ENCODE measurements around the gene RNPS1. TPM values are rescaled to one million over a fixed set of nuclear protein-coding genes. Genes with fewer than 3 reads are reported as not detected.

Gene RNPS1
- total RNA-seq, 1 experiment from 2014 or later: 250 TPM

DNA sequence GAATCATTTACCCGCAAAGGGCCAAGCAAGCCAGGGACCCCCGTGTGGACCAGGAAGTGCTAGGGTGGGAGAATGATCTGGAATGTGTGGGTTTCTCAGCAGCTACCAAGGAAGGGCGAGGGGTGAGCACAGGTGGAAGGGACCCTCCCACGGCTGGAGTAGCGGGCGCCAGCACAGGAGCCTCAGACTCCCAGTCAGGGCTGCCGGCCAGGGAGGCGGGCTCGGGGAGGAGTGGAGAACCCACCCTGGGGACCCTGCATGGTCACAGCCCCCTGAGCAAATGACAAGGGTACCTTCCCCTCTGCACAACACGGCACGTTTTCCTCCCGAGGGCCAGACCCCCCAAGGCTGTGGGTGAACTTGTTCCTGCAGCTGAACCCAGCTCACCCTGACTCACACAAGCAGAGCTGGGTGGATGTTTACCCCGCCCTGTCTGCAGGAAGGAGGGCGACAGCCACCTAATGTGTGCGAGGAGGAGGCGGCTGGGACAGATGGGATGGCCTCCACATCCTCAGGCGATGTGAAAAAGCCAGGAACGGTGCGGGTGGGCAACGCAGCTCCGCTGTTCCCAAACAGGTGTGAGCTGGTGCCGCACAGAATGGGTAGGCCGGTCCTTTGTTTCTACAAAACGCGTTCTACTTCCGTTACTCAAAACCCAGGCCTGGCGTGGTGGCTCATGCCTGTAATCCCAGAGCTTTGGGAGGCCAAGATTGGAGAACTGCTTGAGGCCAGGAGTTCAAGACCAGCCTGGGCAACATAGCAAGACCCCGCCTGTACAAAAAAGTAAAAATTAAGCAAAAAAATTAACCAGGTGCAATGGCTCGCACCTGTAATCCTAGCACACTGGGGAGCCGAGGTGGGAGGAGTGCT, 22.8 kb downstream of the RNPS1 start:
- TF ChIP-seq, protein P1, sequence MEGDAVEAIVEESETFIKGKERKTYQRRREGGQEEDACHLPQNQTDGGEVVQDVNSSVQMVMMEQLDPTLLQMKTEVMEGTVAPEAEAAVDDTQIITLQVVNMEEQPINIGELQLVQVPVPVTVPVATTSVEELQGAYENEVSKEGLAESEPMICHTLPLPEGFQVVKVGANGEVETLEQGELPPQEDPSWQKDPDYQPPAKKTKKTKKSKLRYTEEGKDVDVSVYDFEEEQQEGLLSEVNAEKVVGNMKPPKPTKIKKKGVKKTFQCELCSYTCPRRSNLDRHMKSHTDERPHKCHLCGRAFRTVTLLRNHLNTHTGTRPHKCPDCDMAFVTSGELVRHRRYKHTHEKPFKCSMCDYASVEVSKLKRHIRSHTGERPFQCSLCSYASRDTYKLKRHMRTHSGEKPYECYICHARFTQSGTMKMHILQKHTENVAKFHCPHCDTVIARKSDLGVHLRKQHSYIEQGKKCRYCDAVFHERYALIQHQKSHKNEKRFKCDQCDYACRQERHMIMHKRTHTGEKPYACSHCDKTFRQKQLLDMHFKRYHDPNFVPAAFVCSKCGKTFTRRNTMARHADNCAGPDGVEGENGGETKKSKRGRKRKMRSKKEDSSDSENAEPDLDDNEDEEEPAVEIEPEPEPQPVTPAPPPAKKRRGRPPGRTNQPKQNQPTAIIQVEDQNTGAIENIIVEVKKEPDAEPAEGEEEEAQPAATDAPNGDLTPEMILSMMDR (conservative IDR thresholded peaks at IDR 0.05): no peak
- no peak for TF ChIP-seq EZH2 (IDR thresholded peaks at IDR 0.05; ENCODE audit: low read depth)
- Histone ChIP-seq H2AFZ (no peak overlapping the region), H3K9me3 (ENCODE audit: insufficient read depth, low read depth) (no peaks in the 10 kb centered on the region), H4K20me1 (ENCODE audit: insufficient read depth) (peaks cover 32% of the 10 kb centered on the region), H3K27ac (no peak overlapping the region), H3K27me3 (ENCODE audit: insufficient read depth, low read depth) (no peaks in the 10 kb centered on the region), H3K4me2 (no peak overlapping the region), H3K79me2 (ENCODE audit: low read depth) (peaks cover 30% of the 10 kb centered on the region), H3K4me1 (replicated peaks; ENCODE audit: insufficient read depth) (peaks cover 4% of the 10 kb centered on the region; the same call in 1 of the 2 replicates), H3K9me2 (ENCODE audit: insufficient read depth) (no peaks in the 10 kb centered on the region), H3K4me3 (no peak overlapping the region), H3F3A (ENCODE audit: insufficient read depth, low read depth) (peaks cover 18% of the 10 kb centered on the region), H3K36me3 (ENCODE audit: low read depth) (no peaks in the 10 kb centered on the region; the same call in none of the 2 replicates)
- no peak for DNase-seq
- ChIA-PET CTCF (no interaction called here), POLR2A (ENCODE audit: unreplicated experiment) (no interaction called here)
- intact Hi-C loops (cut with micrococcal nuclease; ENCODE audit: unreplicated experiment): no loop called here
- no TSS peak for BruUV-seq (replicated peaks)

DNA sequence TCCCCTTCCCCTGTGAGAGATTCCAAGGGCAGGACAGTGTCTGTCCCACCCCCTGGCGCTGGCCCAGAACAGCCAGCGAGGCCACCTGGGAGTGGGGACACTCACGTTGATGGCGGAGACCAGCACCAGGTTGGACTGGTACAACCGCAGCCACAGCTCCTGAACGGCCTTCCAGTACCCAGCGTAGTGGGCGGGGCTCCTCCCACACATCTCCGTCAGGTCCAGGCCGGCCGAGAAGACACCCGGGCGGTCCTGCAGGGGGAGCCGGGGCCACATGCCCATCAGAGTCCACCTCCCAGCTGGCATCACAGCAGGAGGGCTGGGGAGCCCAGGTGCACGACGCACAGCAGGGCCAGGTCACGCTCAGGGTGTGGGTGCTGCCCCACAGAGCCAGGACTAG, 23.6 kb downstream of the RNPS1 start:
- no peaks in the 10 kb centered on the region; the same call in none of the 2 replicates for H3K36me3 ChIP-seq (ENCODE audit: low read depth)
- no peak for DNase-seq
- BruUV-seq (replicated peaks): no TSS peak
- H3F3A ChIP-seq (ENCODE audit: insufficient read depth, low read depth): peaks cover 23% of the 10 kb centered on the region
- peaks cover 38% of the 10 kb centered on the region for H4K20me1 ChIP-seq (ENCODE audit: insufficient read depth)
- no peaks in the 10 kb centered on the region for H3K9me3 ChIP-seq (ENCODE audit: insufficient read depth, low read depth)
- intact Hi-C loops (cut with micrococcal nuclease; ENCODE audit: unreplicated experiment): no loop called here
- no peaks in the 10 kb centered on the region for H3K27me3 ChIP-seq (ENCODE audit: insufficient read depth, low read depth)
- TF ChIP-seq, protein P1 (conservative IDR thresholded peaks at IDR 0.05): no peak
- TF ChIP-seq EZH2 (IDR thresholded peaks at IDR 0.05; ENCODE audit: low read depth): no peak
- no peaks in the 10 kb centered on the region for H3K9me2 ChIP-seq (ENCODE audit: insufficient read depth)
- ChIA-PET CTCF (no interaction called here), POLR2A (ENCODE audit: unreplicated experiment) (no interaction called here)
- H3K4me2 ChIP-seq: no peak overlapping the region
- H3K4me3 ChIP-seq: no peak overlapping the region
- no peak overlapping the region for H3K27ac ChIP-seq
- H2AFZ ChIP-seq: no peak overlapping the region
- H3K79me2 ChIP-seq (ENCODE audit: low read depth): peaks cover 22% of the 10 kb centered on the region
- H3K4me1 ChIP-seq (replicated peaks; ENCODE audit: insufficient read depth): peaks cover 3% of the 10 kb centered on the region; the same call in 1 of the 2 replicates

DNA sequence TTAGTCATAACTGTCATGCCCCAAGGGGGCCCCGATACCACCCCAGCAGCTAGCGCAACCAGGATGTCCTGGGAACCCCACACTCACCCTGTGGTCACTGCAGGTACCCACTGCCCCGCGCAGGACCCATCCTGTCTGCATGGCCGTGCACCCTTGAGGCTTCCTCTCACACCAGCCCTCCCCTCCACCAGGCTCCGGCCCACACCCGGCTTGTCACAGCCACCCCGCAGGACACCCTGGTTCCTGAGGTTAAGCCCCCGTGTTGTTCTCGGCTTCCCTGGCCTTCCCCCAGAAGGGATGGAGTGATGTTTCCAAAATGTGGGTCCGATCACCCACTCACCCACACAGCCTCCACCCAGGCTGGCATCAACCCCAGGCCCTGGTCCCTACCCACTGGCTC, 24.1 kb downstream of the RNPS1 start:
- no peaks in the 10 kb centered on the region for H3K9me2 ChIP-seq (ENCODE audit: insufficient read depth)
- no peaks in the 10 kb centered on the region for H3K4me1 ChIP-seq (replicated peaks; ENCODE audit: insufficient read depth)
- CTCF ChIA-PET: no interaction called here
- no peak for DNase-seq
- no peaks in the 10 kb centered on the region; the same call in none of the 2 replicates for H3K36me3 ChIP-seq (ENCODE audit: low read depth)
- intact Hi-C loops (cut with micrococcal nuclease; ENCODE audit: unreplicated experiment): no loop called here
- H3K9me3 ChIP-seq (ENCODE audit: insufficient read depth, low read depth): no peaks in the 10 kb centered on the region
- peaks cover 28% of the 10 kb centered on the region for H3F3A ChIP-seq (ENCODE audit: insufficient read depth, low read depth)
- BruUV-seq (replicated peaks): no TSS peak
- no peak overlapping the region for H3K4me2 ChIP-seq
- H3K4me3 ChIP-seq: no peak overlapping the region
- TF ChIP-seq, protein P1 (conservative IDR thresholded peaks at IDR 0.05): no peak
- no peak for TF ChIP-seq EZH2 (IDR thresholded peaks at IDR 0.05; ENCODE audit: low read depth)
- peaks cover 34% of the 10 kb centered on the region; the same call in 1 of the 2 replicates for H4K20me1 ChIP-seq (ENCODE audit: insufficient read depth)
- H2AFZ ChIP-seq: no peak overlapping the region
- peaks cover 18% of the 10 kb centered on the region for H3K79me2 ChIP-seq (ENCODE audit: low read depth)
- H3K27ac ChIP-seq: no peak overlapping the region
- POLR2A ChIA-PET (ENCODE audit: unreplicated experiment): no interaction called here
- no peaks in the 10 kb centered on the region for H3K27me3 ChIP-seq (ENCODE audit: insufficient read depth, low read depth)

Data from PC-9 (cell line).